ENCODE measurements around the gene SRGAP2C. TPM values are rescaled to one million over a fixed set of nuclear protein-coding genes. Genes with fewer than 3 reads are reported as not detected.
"Not testable (repeated sequence)": the region's sequence is repeated elsewhere in the genome, so short reads cannot be mapped to it uniquely, and the experiment has no call there.

The SRGAP2C gene
- total and polyA plus RNA-seq, 9 donors: 6.4 to 37.5 (median 22.1) TPM

- no peak for TF ChIP-seq EP300 (IDR thresholded peaks at IDR 0.05)
- TF ChIP-seq CTCF (IDR thresholded peaks at IDR 0.05): no peak
- no peak for TF ChIP-seq POLR2A (IDR thresholded peaks at IDR 0.05)
- intact Hi-C loops (cut with DNase I): no loop called here
- WGBS, 3 donors: 83 to 91% (median 87%) methylated on average over 6 of the region's 6 CpGs
- no peak for DNase-seq
- no peaks in the 10 kb centered on the region for H3K9me3 ChIP-seq
- no peaks in the 10 kb centered on the region for H3K36me3 ChIP-seq
- H3K27ac ChIP-seq: no peak overlapping the region
- no peaks in the 10 kb centered on the region for H3K27me3 ChIP-seq
- H3K4me3 ChIP-seq: no peak overlapping the region
- H3K4me1 ChIP-seq (ENCODE audit: insufficient read depth): no peaks in the 10 kb centered on the region
Observed at GRCh38 chr1:121417325-121417923, 232.6 kb downstream of the SRGAP2C start.

GRCh38 chr1:121418369-121419049 lies 233.7 kb downstream of the SRGAP2C start:
- no peak overlapping the region for H3K27ac ChIP-seq
- 22 to 72% (median 52%) methylated on average over 15 of the region's 15 CpGs for WGBS, 3 donors
- no peaks in the 10 kb centered on the region for H3K9me3 ChIP-seq
- H3K4me3 ChIP-seq: no peak overlapping the region
- no peak for DNase-seq
- H3K27me3 ChIP-seq: no peaks in the 10 kb centered on the region
- H3K36me3 ChIP-seq: no peaks in the 10 kb centered on the region
- H3K4me1 ChIP-seq (ENCODE audit: insufficient read depth): no peaks in the 10 kb centered on the region
- intact Hi-C loops (cut with DNase I): no loop called here
- TF ChIP-seq EP300 (IDR thresholded peaks at IDR 0.05) (no peak), POLR2A (IDR thresholded peaks at IDR 0.05) (no peak), CTCF (IDR thresholded peaks at IDR 0.05) (no peak)

GRCh38 chr1:121419050-121419615 lies 234.4 kb downstream of the SRGAP2C start:
- WGBS, 3 donors: 87 to 93% (median 88%) methylated on average over 4 of the region's 4 CpGs
- H3K4me1 ChIP-seq (ENCODE audit: insufficient read depth); H3K27me3 ChIP-seq; DNase-seq; H3K9me3 ChIP-seq; H3K4me3 ChIP-seq; intact Hi-C loops (cut with DNase I); H3K36me3 ChIP-seq; H3K27ac ChIP-seq: not testable (repeated sequence)

GRCh38 chr1:121421490-121421889 lies 236.7 kb downstream of the SRGAP2C start:
- H3K36me3 ChIP-seq; DNase-seq; H3K27me3 ChIP-seq; H3K4me1 ChIP-seq (ENCODE audit: insufficient read depth); intact Hi-C loops (cut with DNase I); H3K9me3 ChIP-seq; H3K4me3 ChIP-seq; H3K27ac ChIP-seq: not testable (repeated sequence)
- 70 to 86% (median 82%) methylated on average over 3 of the region's 3 CpGs for WGBS, 3 donors

- H3K4me3 ChIP-seq; intact Hi-C loops (cut with DNase I); H3K4me1 ChIP-seq (ENCODE audit: insufficient read depth); H3K27me3 ChIP-seq; H3K36me3 ChIP-seq; H3K27ac ChIP-seq; H3K9me3 ChIP-seq; DNase-seq: not testable (repeated sequence)
- 72 to 84% (median 73%) methylated on average over 2 of the region's 2 CpGs for WGBS, 3 donors
Observed at GRCh38 chr1:121423956-121424355, 239.2 kb downstream of the SRGAP2C start.

- H3K4me1 ChIP-seq (ENCODE audit: insufficient read depth); H3K27me3 ChIP-seq; H3K9me3 ChIP-seq; intact Hi-C loops (cut with DNase I); H3K36me3 ChIP-seq; H3K27ac ChIP-seq; DNase-seq; H3K4me3 ChIP-seq: not testable (repeated sequence)
- WGBS, 3 donors: 74 to 78% (median 77%) methylated on average over 2 of the region's 2 CpGs
Observed at GRCh38 chr1:121433517-121433916, 248.7 kb downstream of the SRGAP2C start.

- H3K27ac ChIP-seq; H3K4me3 ChIP-seq; intact Hi-C loops (cut with DNase I); DNase-seq; H3K9me3 ChIP-seq; H3K36me3 ChIP-seq; H3K4me1 ChIP-seq (ENCODE audit: insufficient read depth); H3K27me3 ChIP-seq: not testable (repeated sequence)
- 79 to 94% (median 89%) methylated on average over 3 of the region's 3 CpGs for WGBS, 3 donors
Observed at GRCh38 chr1:121438862-121439261, 254.1 kb downstream of the SRGAP2C start.
